Mucosa of descending colon (tissue), 3 donors: ENCODE measurements around the gene POLD1. TPM values are rescaled to one million over a fixed set of nuclear protein-coding genes. Genes with fewer than 3 reads are reported as not detected.

ENCODE experiments used
- ATAC-seq: fragments of 200-7000 bp; cut with Tn5 transposase; one replicate; pipeline ENCODE4 v1.9.1; 2020; ENCODE audit warnings: mild to moderate bottlenecking, moderate library complexity
- DNase-seq, 3 donors: peaks; one replicate each; pipeline ENCODE4 v3.0.0-alpha.2; 2020
- H3K36me3 ChIP-seq: fragments of 200-600 bp; one replicate; pipeline ENCODE4 v1.8.0; 2021; ENCODE audit warnings: low read depth, mild to moderate bottlenecking
- H3K4me1 ChIP-seq: fragments of 200-600 bp; one replicate; pipeline ENCODE4 v1.8.0; 2021; ENCODE audit warnings: low read depth, mild to moderate bottlenecking
- H3K4me3 ChIP-seq: fragments of 200-600 bp; one replicate; pipeline ENCODE4 v1.8.0; 2021; ENCODE audit warnings: mild to moderate bottlenecking
- H3K9me3 ChIP-seq: fragments of 200-600 bp; one replicate; pipeline ENCODE4 v1.8.0; 2021; ENCODE audit warnings: mild to moderate bottlenecking
- intact Hi-C, 2 donors: fragments of 100-400 bp; cut with DNase I in 1 of 2; cut with micrococcal nuclease in 1 of 2; formaldehyde crosslinking; loops; one replicate each; pipeline versions ENCODE4 v1.11.0 to v1.11.1; 2022; cut with DNase I, micrococcal nuclease
- total RNA-seq, 3 donors: library from RNA; stranded (reverse); fragmentation: NEBNext Ultra II Directional in 2 of 3; extraction: Animal tissue kit (Norgen Biotek cat#: 25700) in 2 of 3; gene quantifications; one replicate each; pipeline versions ENCODE4 v1.2.1 to v1.2.4, GENCODE V29; 2021 to 2023
- TF ChIP-seq, protein P1 (sequence below): fragments of 200-600 bp; IDR thresholded peaks from one replicate; pipeline ENCODE4 v1.8.0; 2022; ENCODE audit warnings: antibody characterized with exemption, mild to moderate bottlenecking
- donor health status: DM: no; HTN: no; CAD: no; lungs with moderate emphysema.
- donor health status: DM: no; HTN: no; CAD: no.
- donor health status: DM: no; HTN: yes; CAD: no.

POLD1 gene
- total RNA-seq, 3 donors from 2014 or later: 20.8 to 27.9 (median 22.9) TPM

DNA sequence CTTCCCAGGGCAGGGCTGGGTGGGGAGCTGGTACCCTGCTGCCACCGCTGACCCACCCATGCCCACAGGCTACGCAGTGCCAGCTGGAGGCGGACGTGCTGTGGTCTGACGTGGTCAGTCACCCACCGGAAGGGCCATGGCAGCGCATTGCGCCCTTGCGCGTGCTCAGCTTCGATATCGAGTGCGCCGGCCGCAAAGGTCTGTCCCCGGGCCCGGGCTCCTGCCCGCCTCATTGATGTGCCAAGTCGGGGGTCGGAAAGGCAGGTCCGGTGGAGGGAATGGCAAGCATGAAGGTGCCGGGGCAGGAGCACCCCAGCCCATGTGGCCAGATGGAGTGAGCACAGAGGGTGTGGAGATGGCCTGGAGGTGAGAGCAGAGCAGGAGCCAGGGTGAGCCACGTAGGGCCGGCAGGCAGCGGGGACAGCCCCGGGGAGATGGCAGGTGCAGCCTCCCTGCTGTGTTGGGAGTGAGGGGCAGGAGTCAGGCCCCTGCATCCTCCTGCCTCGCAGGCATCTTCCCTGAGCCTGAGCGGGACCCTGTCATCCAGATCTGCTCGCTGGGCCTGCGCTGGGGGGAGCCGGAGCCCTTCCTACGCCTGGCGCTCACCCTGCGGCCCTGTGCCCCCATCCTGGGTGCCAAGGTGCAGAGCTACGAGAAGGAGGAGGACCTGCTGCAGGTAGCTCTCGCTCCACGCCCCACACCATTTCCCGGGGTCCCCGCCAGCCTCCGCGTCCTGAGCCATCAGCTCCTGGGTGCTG is 18.6 kb downstream of the POLD1 start:
- DNase-seq: no peak
- TF ChIP-seq, protein P1, sequence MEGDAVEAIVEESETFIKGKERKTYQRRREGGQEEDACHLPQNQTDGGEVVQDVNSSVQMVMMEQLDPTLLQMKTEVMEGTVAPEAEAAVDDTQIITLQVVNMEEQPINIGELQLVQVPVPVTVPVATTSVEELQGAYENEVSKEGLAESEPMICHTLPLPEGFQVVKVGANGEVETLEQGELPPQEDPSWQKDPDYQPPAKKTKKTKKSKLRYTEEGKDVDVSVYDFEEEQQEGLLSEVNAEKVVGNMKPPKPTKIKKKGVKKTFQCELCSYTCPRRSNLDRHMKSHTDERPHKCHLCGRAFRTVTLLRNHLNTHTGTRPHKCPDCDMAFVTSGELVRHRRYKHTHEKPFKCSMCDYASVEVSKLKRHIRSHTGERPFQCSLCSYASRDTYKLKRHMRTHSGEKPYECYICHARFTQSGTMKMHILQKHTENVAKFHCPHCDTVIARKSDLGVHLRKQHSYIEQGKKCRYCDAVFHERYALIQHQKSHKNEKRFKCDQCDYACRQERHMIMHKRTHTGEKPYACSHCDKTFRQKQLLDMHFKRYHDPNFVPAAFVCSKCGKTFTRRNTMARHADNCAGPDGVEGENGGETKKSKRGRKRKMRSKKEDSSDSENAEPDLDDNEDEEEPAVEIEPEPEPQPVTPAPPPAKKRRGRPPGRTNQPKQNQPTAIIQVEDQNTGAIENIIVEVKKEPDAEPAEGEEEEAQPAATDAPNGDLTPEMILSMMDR: no peak
- no peaks in the 10 kb centered on the region for H3K4me1 ChIP-seq
- H3K36me3 ChIP-seq: no peaks in the 10 kb centered on the region
- H3K4me3 ChIP-seq: no peak overlapping the region
- ATAC-seq: no peak
- H3K9me3 ChIP-seq: no peaks in the 10 kb centered on the region
- intact Hi-C loops: no loop called here

DNA sequence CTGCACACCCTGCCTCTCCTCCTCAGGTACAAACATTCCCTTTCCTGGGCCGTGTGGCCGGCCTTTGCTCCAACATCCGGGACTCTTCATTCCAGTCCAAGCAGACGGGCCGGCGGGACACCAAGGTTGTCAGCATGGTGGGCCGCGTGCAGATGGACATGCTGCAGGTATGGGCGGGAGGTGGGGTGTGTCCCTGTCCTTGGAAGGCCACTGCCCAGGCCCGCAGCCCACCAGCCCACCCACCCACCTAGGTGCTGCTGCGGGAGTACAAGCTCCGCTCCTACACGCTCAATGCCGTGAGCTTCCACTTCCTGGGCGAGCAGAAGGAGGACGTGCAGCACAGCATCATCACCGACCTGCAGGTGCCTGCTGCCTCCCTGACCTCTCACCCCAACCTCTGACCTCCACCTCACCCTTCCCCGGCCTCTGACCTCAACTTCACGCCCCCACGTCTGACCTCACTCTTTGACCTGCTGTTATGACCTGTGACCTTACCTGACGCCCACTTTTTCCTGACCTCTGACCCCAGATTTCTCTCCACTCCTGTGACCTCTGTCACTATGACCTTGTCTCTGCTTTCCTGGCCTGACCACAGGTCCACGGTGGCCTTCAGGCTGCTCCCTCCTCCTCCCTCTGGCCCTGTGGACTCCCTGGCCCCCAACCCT is 22.1 kb downstream of the POLD1 start:
- ATAC-seq: no peak
- H3K4me1 ChIP-seq: peaks cover 9% of the 10 kb centered on the region
- H3K4me3 ChIP-seq: no peak overlapping the region
- no peaks in the 10 kb centered on the region for H3K9me3 ChIP-seq
- intact Hi-C loops: no loop called here
- no peaks in the 10 kb centered on the region for H3K36me3 ChIP-seq
- TF ChIP-seq, protein P1: no peak
- DNase-seq: no peak

DNA sequence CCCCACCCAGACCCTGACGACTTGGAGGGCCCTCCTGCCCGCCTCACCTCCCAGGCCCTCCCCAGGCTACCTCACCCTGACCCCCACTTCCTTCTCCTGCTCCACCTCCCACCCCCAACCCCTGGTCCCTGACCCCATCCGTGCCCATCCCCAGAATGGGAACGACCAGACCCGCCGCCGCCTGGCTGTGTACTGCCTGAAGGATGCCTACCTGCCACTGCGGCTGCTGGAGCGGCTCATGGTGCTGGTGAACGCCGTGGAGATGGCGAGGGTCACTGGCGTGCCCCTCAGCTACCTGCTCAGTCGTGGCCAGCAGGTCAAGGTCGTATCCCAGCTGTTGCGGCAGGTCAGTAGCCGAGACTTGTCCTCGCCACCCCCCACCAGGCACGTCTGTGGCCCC is 22.7 kb downstream of the POLD1 start:
- no peak for ATAC-seq
- intact Hi-C loops: no loop called here
- H3K9me3 ChIP-seq: no peaks in the 10 kb centered on the region
- TF ChIP-seq, protein P1: no peak
- no peak overlapping the region for H3K4me3 ChIP-seq
- H3K36me3 ChIP-seq: no peaks in the 10 kb centered on the region
- no peak for DNase-seq
- peaks cover 11% of the 10 kb centered on the region for H3K4me1 ChIP-seq

DNA sequence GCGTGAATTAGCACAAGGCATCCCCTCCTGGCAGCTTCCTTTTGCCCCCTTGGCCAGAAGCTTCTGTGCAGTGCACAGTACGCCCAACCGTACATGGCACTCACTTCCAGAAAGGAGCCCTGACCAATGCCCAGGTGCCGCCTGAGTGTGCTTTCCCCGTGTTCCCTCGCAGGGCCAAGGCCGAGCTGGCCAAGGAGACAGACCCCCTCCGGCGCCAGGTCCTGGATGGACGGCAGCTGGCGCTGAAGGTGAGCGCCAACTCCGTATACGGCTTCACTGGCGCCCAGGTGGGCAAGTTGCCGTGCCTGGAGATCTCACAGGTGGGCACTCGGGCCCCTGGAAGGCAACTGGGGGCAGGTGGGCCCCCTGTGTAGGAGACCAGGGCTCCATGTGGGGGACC is 25.2 kb downstream of the POLD1 start:
- H3K4me3 ChIP-seq: no peak overlapping the region
- intact Hi-C loops: no loop called here
- DNase-seq (no peak), ATAC-seq (no peak)
- H3K36me3 ChIP-seq: no peaks in the 10 kb centered on the region
- TF ChIP-seq, protein P1: no peak
- H3K9me3 ChIP-seq: no peaks in the 10 kb centered on the region
- H3K4me1 ChIP-seq: peaks cover 11% of the 10 kb centered on the region

DNA sequence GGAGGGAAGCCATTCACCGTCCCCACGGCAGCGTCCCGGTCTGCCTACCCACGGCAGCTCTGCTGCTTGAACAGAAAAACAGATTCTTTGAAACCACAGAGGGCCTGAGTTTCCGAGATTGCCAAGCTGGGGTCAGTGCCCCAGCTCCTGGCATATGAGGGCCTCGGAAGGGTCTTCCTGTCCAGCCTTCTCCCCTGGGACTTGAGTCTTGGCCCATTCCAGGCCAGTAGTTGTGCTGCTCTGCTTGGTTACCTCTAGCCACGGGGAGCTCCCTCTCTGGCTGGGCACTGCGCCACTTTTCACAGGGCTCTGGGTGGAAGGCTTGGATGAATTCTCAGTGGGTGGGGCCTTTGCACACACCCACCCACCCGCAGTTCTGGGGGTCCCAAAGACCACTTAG is 26.0 kb downstream of the POLD1 start:
- Histone ChIP-seq H3K4me1 (peaks cover 11% of the 10 kb centered on the region), H3K4me3 (no peak overlapping the region), H3K9me3 (no peaks in the 10 kb centered on the region), H3K36me3 (no peaks in the 10 kb centered on the region)
- intact Hi-C loops: loop anchor here in 1 of 2 donors (10.0 kb wide), 1 partner anchor 45 kb away; the partner anchor contains the start of gene NAPSA
- TF ChIP-seq, protein P1: no peak
- DNase-seq (no peak), ATAC-seq (no peak)
